Ovary (tissue), 9 donors: Measurements from ENCODE around the gene ZDHHC1. TPM values are rescaled to one million over a fixed set of nuclear protein-coding genes. Genes with fewer than 3 reads are reported as not detected.

ENCODE experiments used
- DNase-seq, 5 donors: peaks; one replicate each; pipeline ENCODE4 v3.0.0-alpha.2; 2019 to 2020
- H3K27ac ChIP-seq, 2 donors: fragments of 200-600 bp; one replicate each; pipeline versions ENCODE4 v1.5.1 to v1.8.0; 2019 to 2022
- H3K27me3 ChIP-seq: fragments of 200-600 bp; one replicate; pipeline ENCODE4 v1.8.0; 2022
- H3K36me3 ChIP-seq: fragments of 200-600 bp; sonication (generic); one replicate; pipeline ENCODE4 v1.5.1; 2019
- H3K4me1 ChIP-seq: one replicate; pipeline ENCODE4 v1.8.1; 2013; ENCODE audit warnings: mild to moderate bottlenecking, moderate library complexity; ENCODE audit not compliant: insufficient read depth
- H3K4me3 ChIP-seq: fragments of 200-600 bp; sonication (generic); one replicate; pipeline ENCODE4 v1.5.1; 2017
- H3K9me3 ChIP-seq, 2 donors: fragments of 200-600 bp in 1 of 2; sonication (generic) in 1 of 2; one replicate each; pipeline versions ENCODE4 v1.5.1 to v1.8.1; 2013 to 2019; ENCODE audit warnings: mild to moderate bottlenecking in 1 of 2, moderate library complexity in 1 of 2
- EP300 ChIP-seq: sonication (generic); formaldehyde crosslinking; IDR thresholded peaks from one replicate; pipeline ENCODE4 v1.6.1; 2017; ENCODE audit warnings: antibody characterized with exemption
- POLR2A ChIP-seq: fragments of 450-650 bp; IDR thresholded peaks from one replicate; pipeline ENCODE4 v1.6.1; 2017; ENCODE audit warnings: antibody characterized with exemption, mild to moderate bottlenecking, moderate library complexity
- WGBS, 3 donors: extraction: QIAGEN DNeasy Blood & Tissue Kit in 1 of 3; methylation state at CpG; one replicate each; pipeline versions ENCODE4 v1.1.5 to v1.1.7; 2013 to 2017; 5-methylcytosine and 5-hydroxymethylcytosine counted together
- intact Hi-C, 4 donors: fragments of 100-400 bp; cut with DNase I; formaldehyde crosslinking; loops; one replicate each; pipeline versions ENCODE4 v1.11.0 to v1.15.1; 2022 to 2023
- polyA plus RNA-seq, 2 donors: library from polyadenylated mRNA; stranded (reverse); fragments of 200-250 nt in 1 of 2; fragments of 350-450 nt in 1 of 2; fragmentation: Illumina TruSeq in 1 of 2; extraction: RNeasy Lipid Tissue Mini Kit (QIAGEN cat#74804) in 1 of 2; gene quantifications; one replicate each; pipeline ENCODE4 v1.2.3, GENCODE V29; 2013 to 2014
- total RNA-seq, 7 donors: library from RNA; depleted of rRNA in 2 of 7; stranded (reverse); fragments of >200 nt in 2 of 7; fragmentation: NEBNext Ultra II Directional in 3 of 7; extraction: Animal tissue kit (Norgen Biotek cat#: 25700) in 3 of 7; gene quantifications; one replicate each; pipeline versions ENCODE4 v1.1.0 to v1.2.4, GENCODE V29; 2016 to 2023
- TF ChIP-seq, protein P1 (sequence below), 3 donors: fragments of 450-650 bp in 2 of 3; fragments of 200-600 bp in 1 of 3; IDR thresholded peaks; one replicate each; pipeline versions ENCODE4 v1.5.1 to v1.8.0; 2016 to 2022; ENCODE audit warnings: antibody characterized with exemption in 3 of 3, mild to moderate bottlenecking in 1 of 3
- donor health status: DM: no; HTN: no; CAD: no; lungs with moderate emphysema.
- donor health status: DM: no; HTN: no; CAD: no.
- donor health status: Bipolar disorder and iron deficiency.
- donor health status: DM: yes; HTN: yes; CAD: no.
- donor health status: DM: no; HTN: no; CAD: no.
- donor health status: DM: yes; HTN: yes; CAD: no.

The ZDHHC1 gene
- total and polyA plus RNA-seq, 9 donors: 1.4 to 45.5 (median 21.9) TPM

DNA sequence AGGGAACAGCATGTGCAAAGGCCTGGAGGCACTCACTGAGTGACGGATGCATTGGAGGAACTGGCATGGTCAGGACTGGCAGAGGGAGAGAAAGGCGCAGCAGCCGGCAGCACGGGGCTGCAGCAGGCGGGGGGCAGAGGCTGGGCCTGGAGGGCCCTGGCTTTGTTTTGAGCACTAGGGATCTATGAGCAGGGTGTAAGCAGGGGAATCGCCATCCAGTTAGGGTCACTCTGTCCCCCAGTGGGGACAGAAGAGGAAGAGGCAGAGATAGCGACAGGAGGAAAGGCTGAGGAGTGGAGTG lies 28.8 kb upstream of the ZDHHC1 start:
- no peaks in the 10 kb centered on the region for H3K27me3 ChIP-seq
- H3K9me3 ChIP-seq: no peaks in the 10 kb centered on the region
- H3K4me1 ChIP-seq: peaks cover 69% of the 10 kb centered on the region
- TF ChIP-seq POLR2A: no peak
- TF ChIP-seq, protein P1, sequence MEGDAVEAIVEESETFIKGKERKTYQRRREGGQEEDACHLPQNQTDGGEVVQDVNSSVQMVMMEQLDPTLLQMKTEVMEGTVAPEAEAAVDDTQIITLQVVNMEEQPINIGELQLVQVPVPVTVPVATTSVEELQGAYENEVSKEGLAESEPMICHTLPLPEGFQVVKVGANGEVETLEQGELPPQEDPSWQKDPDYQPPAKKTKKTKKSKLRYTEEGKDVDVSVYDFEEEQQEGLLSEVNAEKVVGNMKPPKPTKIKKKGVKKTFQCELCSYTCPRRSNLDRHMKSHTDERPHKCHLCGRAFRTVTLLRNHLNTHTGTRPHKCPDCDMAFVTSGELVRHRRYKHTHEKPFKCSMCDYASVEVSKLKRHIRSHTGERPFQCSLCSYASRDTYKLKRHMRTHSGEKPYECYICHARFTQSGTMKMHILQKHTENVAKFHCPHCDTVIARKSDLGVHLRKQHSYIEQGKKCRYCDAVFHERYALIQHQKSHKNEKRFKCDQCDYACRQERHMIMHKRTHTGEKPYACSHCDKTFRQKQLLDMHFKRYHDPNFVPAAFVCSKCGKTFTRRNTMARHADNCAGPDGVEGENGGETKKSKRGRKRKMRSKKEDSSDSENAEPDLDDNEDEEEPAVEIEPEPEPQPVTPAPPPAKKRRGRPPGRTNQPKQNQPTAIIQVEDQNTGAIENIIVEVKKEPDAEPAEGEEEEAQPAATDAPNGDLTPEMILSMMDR (IDR thresholded peaks at IDR 0.05): no peak
- TF ChIP-seq EP300: no peak
- no peak for DNase-seq
- 64 to 72% (median 64%) methylated on average over 7 of the region's 7 CpGs for WGBS, 3 donors
- H3K36me3 ChIP-seq: no peaks in the 10 kb centered on the region
- peak overlapping the region in 1 of 2 donors; percentile 66 for H3K27ac ChIP-seq
- intact Hi-C loops: loop anchor here in 1 of 4 donors (2.0 kb wide), 1 partner anchor 14 kb away; no protein-coding TSS in a partner anchor
- no peak overlapping the region for H3K4me3 ChIP-seq

GRCh38 chr16:67444259-67445125 lies 28.2 kb upstream of the ZDHHC1 start:
- H3K4me3 ChIP-seq: no peak overlapping the region
- no peaks in the 10 kb centered on the region for H3K27me3 ChIP-seq
- H3K4me1 ChIP-seq: peaks cover 63% of the 10 kb centered on the region
- TF ChIP-seq EP300 (no peak), POLR2A (no peak)
- TF ChIP-seq, protein P1 (IDR thresholded peaks at IDR 0.05): no peak
- H3K27ac ChIP-seq: peak overlapping the region in 1 of 2 donors; percentile 66
- H3K36me3 ChIP-seq: no peaks in the 10 kb centered on the region
- H3K9me3 ChIP-seq: no peaks in the 10 kb centered on the region
- intact Hi-C loops: loop anchor here in 1 of 4 donors (2.0 kb wide), 1 partner anchor 14 kb away; no protein-coding TSS in a partner anchor
- WGBS, 3 donors: 84 to 87% (median 85%) methylated on average over 21 to 22 of the region's 22 CpGs
- DNase-seq: peak in 1 of 5 donors; percentile 28

DNA sequence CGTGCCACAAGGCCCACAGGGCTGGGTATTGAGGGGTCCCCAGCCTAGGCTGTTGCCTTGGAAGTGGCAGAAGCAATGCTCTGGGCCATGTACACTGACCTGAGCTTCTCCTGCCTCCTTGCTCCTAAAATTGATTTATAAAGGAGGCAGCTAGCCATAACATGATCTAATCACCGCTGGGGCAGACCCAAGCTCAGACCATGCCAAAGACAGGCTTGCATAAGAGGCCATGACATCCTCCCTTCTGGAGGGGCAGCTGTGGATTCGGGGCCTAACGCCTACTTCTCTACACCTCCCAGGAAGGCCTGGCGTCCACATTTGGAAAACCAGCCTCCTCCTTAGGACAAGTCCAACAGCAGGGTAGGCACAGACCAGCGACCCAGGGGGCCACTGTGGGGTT lies 27.0 kb upstream of the ZDHHC1 start:
- Histone ChIP-seq H3K9me3 (no peaks in the 10 kb centered on the region), H3K4me1 (peaks cover 60% of the 10 kb centered on the region), H3K27me3 (no peaks in the 10 kb centered on the region), H3K27ac (peak overlapping the region in 1 of 2 donors; percentile 58), H3K36me3 (no peaks in the 10 kb centered on the region), H3K4me3 (no peak overlapping the region)
- no peak for TF ChIP-seq POLR2A
- no peak for TF ChIP-seq EP300
- TF ChIP-seq, protein P1 (IDR thresholded peaks at IDR 0.05): no peak
- intact Hi-C loops: no loop called here
- DNase-seq: peak; percentile 73 to 82 (median 78)
- 22 to 35% (median 23%) methylated on average over 6 of the region's 6 CpGs for WGBS, 3 donors

- intact Hi-C loops: no loop called here
- Histone ChIP-seq H3K27me3 (no peaks in the 10 kb centered on the region), H3K36me3 (no peaks in the 10 kb centered on the region), H3K4me3 (no peak overlapping the region), H3K27ac (peak overlapping the region in 1 of 2 donors; percentile 58), H3K4me1 (peaks cover 57% of the 10 kb centered on the region), H3K9me3 (no peaks in the 10 kb centered on the region)
- DNase-seq: peak in 2 of 5 donors; percentile 33 to 54
- 53 to 81% (median 75%) methylated on average over 13 of the region's 13 CpGs for WGBS, 3 donors
- TF ChIP-seq POLR2A (no peak), EP300 (no peak)
- TF ChIP-seq, protein P1 (IDR thresholded peaks at IDR 0.05): no peak
Measured at GRCh38 chr16:67442581-67443255, 26.4 kb upstream of the ZDHHC1 start.
